Glutamatergic neuron (in vitro differentiated cells): ENCODE results near the gene PPP1CB. TPM values are rescaled to one million over a fixed set of nuclear protein-coding genes. Genes with fewer than 3 reads are reported as not detected.
"Not testable (repeated sequence)": the region's sequence is repeated elsewhere in the genome, so short reads cannot be mapped to it uniquely, and the experiment has no call there.

Source experiments
- DNase-seq: peaks from one replicate; pipeline ENCODE4 v3.0.0; 2022
- H3K27ac Mint-ChIP-seq: one replicate; pipeline ENCODE4 v1.8.0; 2020; ENCODE audit warnings: mild to moderate bottlenecking, mixed read lengths, inconsistent platforms; ENCODE audit not compliant: unreplicated experiment
- H3K27me3 Mint-ChIP-seq: one replicate; pipeline ENCODE4 v1.8.0; 2020; ENCODE audit warnings: mild to moderate bottlenecking, moderate library complexity, mixed read lengths, inconsistent platforms; ENCODE audit not compliant: unreplicated experiment
- H3K36me3 Mint-ChIP-seq: one replicate; pipeline ENCODE4 v1.8.0; 2020; ENCODE audit warnings: mild to moderate bottlenecking, mixed read lengths, inconsistent platforms; ENCODE audit not compliant: unreplicated experiment
- H3K4me1 Mint-ChIP-seq: one replicate; pipeline ENCODE4 v1.8.0; 2020; ENCODE audit warnings: mild to moderate bottlenecking, low read depth, mixed read lengths, inconsistent platforms; ENCODE audit not compliant: unreplicated experiment
- H3K4me3 Mint-ChIP-seq: one replicate; pipeline ENCODE4 v1.8.0; 2020; ENCODE audit warnings: mild to moderate bottlenecking, mixed read lengths, inconsistent platforms; ENCODE audit not compliant: unreplicated experiment
- H3K9me3 Mint-ChIP-seq: one replicate; pipeline ENCODE4 v1.8.0; 2020; ENCODE audit warnings: mild to moderate bottlenecking, moderate library complexity, mixed read lengths, inconsistent platforms; ENCODE audit not compliant: unreplicated experiment
- CTCF ChIP-seq: fragments of 200-600 bp; sonication (generic); IDR thresholded peaks from one replicate; pipeline ENCODE4 v1.5.0; 2021; ENCODE audit not compliant: partially characterized antibody, unreplicated experiment
- total RNA-seq: library from RNA; stranded (reverse); fragmentation: NEBNext Ultra II Directional; extraction: Animal tissue kit (Norgen Biotek cat#: 25700); gene quantifications from one replicate; pipeline ENCODE4 v1.2.1, GENCODE V29; 2021; ENCODE audit not compliant: unreplicated experiment

PPP1CB gene
- total RNA-seq, 1 donor from 2014 or later, result 144 TPM

GRCh38 chr2:28782423-28782822 lies 30.8 kb downstream of the PPP1CB start:
- H3K27me3 Mint-ChIP-seq, result no peaks in the 10 kb centered on the region
- no peak overlapping the region for H3K27ac Mint-ChIP-seq
- H3K4me3 Mint-ChIP-seq, result no peak overlapping the region
- H3K4me1 Mint-ChIP-seq, result no peaks in the 10 kb centered on the region
- DNase-seq, result no peak
- no peaks in the 10 kb centered on the region for H3K36me3 Mint-ChIP-seq
- no peaks in the 10 kb centered on the region for H3K9me3 Mint-ChIP-seq
- TF ChIP-seq CTCF, result no peak

GRCh38 chr2:28784570-28784969 lies 32.9 kb downstream of the PPP1CB start:
- H3K36me3 Mint-ChIP-seq, result not testable (repeated sequence)

GRCh38 chr2:28796620-28797019 lies 45.0 kb downstream of the PPP1CB start:
- DNase-seq, result no peak
- H3K27ac Mint-ChIP-seq, result no peak overlapping the region

More at GRCh38 chr2:28784570-28784969, 32.9 kb downstream of the PPP1CB start:
- H3K4me1 Mint-ChIP-seq, DNase-seq, H3K9me3 Mint-ChIP-seq, H3K27ac Mint-ChIP-seq, H3K27me3 Mint-ChIP-seq, H3K4me3 Mint-ChIP-seq: not testable (repeated sequence)

GRCh38 chr2:28801726-28802125 lies 50.1 kb downstream of the PPP1CB start:
- Mint-ChIP-seq H3K27me3 (no peaks in the 10 kb centered on the region), H3K4me1 (no peaks in the 10 kb centered on the region), H3K9me3 (no peaks in the 10 kb centered on the region), H3K27ac (no peak overlapping the region), H3K36me3 (peaks cover 12% of the 10 kb centered on the region), H3K4me3 (no peak overlapping the region)
- no peak for DNase-seq
- TF ChIP-seq CTCF, result no peak

More at GRCh38 chr2:28796620-28797019, 45.0 kb downstream of the PPP1CB start:
- no peaks in the 10 kb centered on the region for H3K27me3 Mint-ChIP-seq
- no peak overlapping the region for H3K4me3 Mint-ChIP-seq
- no peaks in the 10 kb centered on the region for H3K9me3 Mint-ChIP-seq
- no peak for TF ChIP-seq CTCF
- no peaks in the 10 kb centered on the region for H3K4me1 Mint-ChIP-seq
- H3K36me3 Mint-ChIP-seq, result peaks cover 33% of the 10 kb centered on the region

GRCh38 chr2:28802975-28803429 lies 51.4 kb downstream of the PPP1CB start:
- Mint-ChIP-seq H3K9me3 (no peaks in the 10 kb centered on the region), H3K27me3 (no peaks in the 10 kb centered on the region), H3K4me3 (no peak overlapping the region), H3K4me1 (no peaks in the 10 kb centered on the region), H3K36me3 (no peaks in the 10 kb centered on the region), H3K27ac (no peak overlapping the region)
- TF ChIP-seq CTCF, result no peak
- no peak for DNase-seq
